Fibroblast of the aortic adventitia (primary cell): ENCODE results near the gene KCNQ5. TPM values are rescaled to one million over a fixed set of nuclear protein-coding genes. Genes with fewer than 3 reads are reported as not detected.

Experiments
- DNase-seq: peaks from one replicate; pipeline ENCODE4 v3.0.0-alpha.2; 2010; ENCODE audit warnings: low read depth
- H3K4me3 ChIP-seq: 2 replicates; pipeline ENCODE4 v1.5.1; 2011; ENCODE audit warnings: low read depth, mild to moderate bottlenecking, control low read depth, low read length, moderate library complexity
- total RNA-seq: library from RNA; depleted of rRNA; stranded (reverse); fragments of >200 nt; gene quantifications from 2 replicates; pipeline ENCODE4 v1.2.3, GENCODE V29; 2012; ENCODE audit warnings: low replicate concordance
- TF ChIP-seq, protein P1 (sequence below): IDR thresholded peaks from 2 replicates; pipeline ENCODE4 v1.5.1; 2011; ENCODE audit warnings: mild to moderate bottlenecking, low read length, control low read depth, inconsistent platforms; ENCODE audit not compliant: insufficient read depth

Gene KCNQ5
- total RNA-seq, 1 donor = 9.4 TPM

DNA sequence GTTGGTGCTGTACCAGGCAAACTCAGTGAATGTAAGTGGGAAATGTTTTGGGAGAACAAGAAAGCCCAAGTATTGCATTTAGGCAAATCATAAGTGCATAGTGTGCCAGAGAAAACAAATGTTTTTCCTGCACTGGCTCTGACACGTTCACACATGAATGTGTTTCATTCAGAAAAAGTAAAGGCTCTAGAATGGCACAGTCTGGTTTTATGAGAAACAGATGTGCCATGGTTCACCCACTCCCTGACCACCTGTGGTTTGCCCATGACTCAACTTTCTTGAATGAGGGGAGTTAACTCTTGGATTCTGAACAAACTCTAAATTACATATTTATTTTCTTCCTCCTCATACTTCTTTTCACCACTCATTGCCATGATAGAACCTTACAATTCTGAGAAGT lies 126.9 kb downstream of the KCNQ5 start:
- peak; percentile 93 for DNase-seq
- no peak overlapping the region for H3K4me3 ChIP-seq
- TF ChIP-seq, protein P1, sequence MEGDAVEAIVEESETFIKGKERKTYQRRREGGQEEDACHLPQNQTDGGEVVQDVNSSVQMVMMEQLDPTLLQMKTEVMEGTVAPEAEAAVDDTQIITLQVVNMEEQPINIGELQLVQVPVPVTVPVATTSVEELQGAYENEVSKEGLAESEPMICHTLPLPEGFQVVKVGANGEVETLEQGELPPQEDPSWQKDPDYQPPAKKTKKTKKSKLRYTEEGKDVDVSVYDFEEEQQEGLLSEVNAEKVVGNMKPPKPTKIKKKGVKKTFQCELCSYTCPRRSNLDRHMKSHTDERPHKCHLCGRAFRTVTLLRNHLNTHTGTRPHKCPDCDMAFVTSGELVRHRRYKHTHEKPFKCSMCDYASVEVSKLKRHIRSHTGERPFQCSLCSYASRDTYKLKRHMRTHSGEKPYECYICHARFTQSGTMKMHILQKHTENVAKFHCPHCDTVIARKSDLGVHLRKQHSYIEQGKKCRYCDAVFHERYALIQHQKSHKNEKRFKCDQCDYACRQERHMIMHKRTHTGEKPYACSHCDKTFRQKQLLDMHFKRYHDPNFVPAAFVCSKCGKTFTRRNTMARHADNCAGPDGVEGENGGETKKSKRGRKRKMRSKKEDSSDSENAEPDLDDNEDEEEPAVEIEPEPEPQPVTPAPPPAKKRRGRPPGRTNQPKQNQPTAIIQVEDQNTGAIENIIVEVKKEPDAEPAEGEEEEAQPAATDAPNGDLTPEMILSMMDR = no peak

DNA sequence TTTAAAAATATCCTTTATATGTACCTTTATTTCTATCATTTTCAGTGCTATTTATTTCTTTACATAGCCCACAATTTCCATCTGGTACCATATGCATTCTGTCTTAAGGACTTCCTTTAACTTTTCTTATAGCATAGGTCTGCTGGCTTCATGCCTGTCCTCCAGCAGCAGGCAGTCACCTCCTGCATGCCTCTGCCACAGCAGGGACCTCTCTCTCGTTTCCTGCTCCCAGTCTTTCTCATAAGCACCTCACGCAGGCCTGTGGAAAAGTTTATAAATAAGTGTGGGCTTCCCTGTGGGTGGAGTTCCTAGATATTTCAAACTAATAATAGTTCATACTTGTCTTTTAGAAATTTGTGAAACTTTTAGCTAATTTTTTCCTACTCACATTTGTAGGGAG lies 133.9 kb downstream of the KCNQ5 start:
- no peak overlapping the region for H3K4me3 ChIP-seq
- TF ChIP-seq, protein P1 = no peak
- no peak for DNase-seq

DNA sequence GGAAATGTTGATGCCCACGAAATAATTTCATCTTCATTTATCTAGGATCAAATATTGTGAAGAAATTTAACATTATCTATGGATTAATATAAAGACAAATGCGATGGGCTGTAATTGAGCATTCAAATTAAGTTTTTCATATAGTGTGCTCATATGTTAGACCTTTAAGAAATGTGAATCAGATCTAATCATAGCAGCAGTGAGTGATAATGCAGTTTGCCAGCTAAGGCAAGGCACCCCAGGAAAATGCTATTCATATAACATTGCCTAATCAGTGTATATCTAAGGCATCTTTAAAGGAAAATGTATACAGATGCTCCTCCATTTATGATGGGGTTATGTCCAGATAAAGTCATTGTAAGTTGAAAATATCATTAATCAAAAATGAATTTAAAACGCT lies 135.2 kb downstream of the KCNQ5 start:
- TF ChIP-seq, protein P1 = no peak
- H3K4me3 ChIP-seq = no peak overlapping the region
- DNase-seq = no peak

DNA sequence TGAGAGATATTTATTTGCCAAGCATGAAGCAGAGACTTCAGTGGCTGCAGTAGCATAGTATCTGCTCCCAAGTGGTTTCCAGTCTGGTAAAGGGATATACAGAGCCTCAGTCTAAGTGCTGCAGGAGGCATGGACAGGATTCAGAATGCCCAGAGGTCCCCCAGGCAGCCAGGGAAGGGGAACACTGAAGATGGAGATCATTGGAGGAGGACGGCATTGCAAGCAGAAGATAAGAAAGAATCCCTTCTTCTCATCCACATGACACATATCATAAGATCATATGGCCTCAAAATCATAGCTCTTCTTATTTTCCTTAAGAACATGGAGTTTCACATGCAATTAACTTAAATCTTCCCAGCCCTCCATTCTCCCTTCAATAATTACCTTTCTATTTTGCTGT lies 136.1 kb downstream of the KCNQ5 start:
- no peak for DNase-seq
- H3K4me3 ChIP-seq = no peak overlapping the region
- TF ChIP-seq, protein P1 = no peak

DNA sequence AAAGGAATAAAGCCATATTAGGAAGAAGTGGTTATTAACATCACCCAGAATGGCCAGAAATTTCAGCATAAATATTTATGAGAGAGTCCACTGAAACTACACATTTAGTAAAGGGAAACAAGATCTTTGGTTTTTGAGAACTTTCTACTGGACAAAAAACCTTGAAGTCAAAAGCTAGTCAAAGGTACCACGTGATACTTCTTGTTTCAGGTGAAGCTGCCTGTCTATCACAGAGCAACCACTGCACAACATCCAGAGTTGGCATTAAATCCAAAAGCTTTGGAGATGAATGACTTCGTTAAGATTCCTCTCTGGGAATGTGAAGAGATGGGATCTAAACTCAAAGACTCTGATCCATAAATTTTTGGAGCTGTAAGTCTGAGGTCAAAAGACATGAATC lies 137.0 kb downstream of the KCNQ5 start:
- TF ChIP-seq, protein P1 = no peak
- DNase-seq = no peak
- no peak overlapping the region for H3K4me3 ChIP-seq

DNA sequence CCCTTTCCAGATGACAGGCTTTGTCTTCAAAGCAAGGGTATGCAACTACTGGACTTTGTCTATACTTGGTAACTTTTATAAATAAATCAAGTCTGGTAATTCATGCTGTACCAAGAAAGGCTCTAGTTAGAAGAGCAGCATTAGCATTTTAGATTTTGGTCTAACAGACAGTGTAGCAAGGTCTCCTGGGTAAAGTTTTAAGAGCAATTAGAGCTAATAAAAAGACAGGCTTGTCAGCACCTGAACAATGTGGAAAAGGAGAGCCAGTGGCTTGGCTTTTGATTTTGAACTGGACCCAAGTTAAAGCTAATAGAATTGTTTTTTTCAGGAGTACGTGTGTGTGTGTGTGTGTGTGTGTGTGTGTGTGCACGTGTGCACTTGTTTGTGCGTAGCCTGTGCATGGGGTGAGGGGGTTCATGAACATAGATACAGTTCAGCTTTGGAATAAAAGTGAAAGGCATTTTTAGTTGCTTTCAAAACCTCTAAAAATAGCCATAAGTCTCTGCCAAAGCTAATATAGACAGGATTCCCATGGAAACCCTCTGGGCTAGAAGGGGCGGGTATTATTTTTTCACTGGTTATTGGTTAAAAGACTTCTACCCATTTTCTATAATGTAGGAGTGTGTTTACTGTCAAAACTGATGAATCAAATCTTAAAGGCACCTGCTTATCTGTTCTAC lies 138.4 kb downstream of the KCNQ5 start:
- H3K4me3 ChIP-seq = no peak overlapping the region
- peak; percentile 54 for DNase-seq
- TF ChIP-seq, protein P1 = no peak

DNA sequence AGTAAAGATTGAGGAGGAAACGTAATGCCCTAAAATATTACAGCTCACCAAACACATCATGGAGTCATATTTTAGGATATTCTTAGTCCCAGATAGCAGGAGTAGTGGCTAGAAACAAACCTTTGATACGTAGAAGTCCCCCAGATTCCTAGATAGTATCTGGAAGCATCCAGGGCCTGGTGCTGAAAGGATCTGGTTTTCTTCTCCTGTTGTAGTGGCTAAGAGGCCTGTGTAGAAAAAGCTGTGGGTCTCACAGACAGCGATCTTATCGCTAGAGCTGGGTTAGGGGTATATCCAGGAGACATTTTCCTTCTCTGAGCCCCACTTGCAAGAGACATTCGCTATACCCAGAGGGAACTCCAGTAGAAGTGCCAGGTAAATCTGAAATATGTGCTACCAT lies 139.9 kb downstream of the KCNQ5 start:
- TF ChIP-seq, protein P1 = no peak
- no peak for DNase-seq
- no peak overlapping the region for H3K4me3 ChIP-seq
